ENCODE measurements around the gene CATSPERB. TPM values are rescaled to one million over a fixed set of nuclear protein-coding genes. Genes with fewer than 3 reads are reported as not detected.

Gene CATSPERB
- total RNA-seq, 1 donor from 2014 or later = 2.5 TPM

DNA sequence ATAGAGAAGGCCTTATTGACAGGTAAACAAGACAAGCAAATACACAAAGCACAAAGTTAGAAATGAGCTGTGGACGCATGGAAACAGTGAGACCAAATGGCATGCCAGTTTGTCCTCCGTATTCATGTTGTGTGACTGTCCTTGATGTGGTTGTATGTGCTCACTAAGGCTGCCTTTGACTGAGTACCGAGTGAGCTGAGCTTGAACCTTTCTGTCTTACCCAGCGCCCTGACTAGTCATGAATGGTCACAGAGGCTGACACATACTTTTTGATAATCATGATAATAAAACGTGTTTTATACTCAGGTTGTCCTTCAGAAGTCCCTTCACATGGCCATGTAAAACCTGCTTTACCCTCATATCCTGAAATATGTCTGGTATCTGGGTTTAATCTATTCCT lies 553 bp upstream of the CATSPERB start:
- H3K4me3 Mint-ChIP-seq = no peak overlapping the region
- TF ChIP-seq, protein P1, sequence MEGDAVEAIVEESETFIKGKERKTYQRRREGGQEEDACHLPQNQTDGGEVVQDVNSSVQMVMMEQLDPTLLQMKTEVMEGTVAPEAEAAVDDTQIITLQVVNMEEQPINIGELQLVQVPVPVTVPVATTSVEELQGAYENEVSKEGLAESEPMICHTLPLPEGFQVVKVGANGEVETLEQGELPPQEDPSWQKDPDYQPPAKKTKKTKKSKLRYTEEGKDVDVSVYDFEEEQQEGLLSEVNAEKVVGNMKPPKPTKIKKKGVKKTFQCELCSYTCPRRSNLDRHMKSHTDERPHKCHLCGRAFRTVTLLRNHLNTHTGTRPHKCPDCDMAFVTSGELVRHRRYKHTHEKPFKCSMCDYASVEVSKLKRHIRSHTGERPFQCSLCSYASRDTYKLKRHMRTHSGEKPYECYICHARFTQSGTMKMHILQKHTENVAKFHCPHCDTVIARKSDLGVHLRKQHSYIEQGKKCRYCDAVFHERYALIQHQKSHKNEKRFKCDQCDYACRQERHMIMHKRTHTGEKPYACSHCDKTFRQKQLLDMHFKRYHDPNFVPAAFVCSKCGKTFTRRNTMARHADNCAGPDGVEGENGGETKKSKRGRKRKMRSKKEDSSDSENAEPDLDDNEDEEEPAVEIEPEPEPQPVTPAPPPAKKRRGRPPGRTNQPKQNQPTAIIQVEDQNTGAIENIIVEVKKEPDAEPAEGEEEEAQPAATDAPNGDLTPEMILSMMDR (conservative IDR thresholded peaks at IDR 0.05) = no peak
- no peaks in the 10 kb centered on the region for H3K36me3 Mint-ChIP-seq
- DNase-seq (ENCODE audit: extremely low spot score, unreplicated experiment) = no peak
- peaks cover 7% of the 10 kb centered on the region for H3K4me1 Mint-ChIP-seq (ENCODE audit: unreplicated experiment)
- H3K27ac Mint-ChIP-seq = no peak overlapping the region
- H3K27me3 Mint-ChIP-seq = no peaks in the 10 kb centered on the region
- no peaks in the 10 kb centered on the region for H3K9me3 Mint-ChIP-seq

DNA sequence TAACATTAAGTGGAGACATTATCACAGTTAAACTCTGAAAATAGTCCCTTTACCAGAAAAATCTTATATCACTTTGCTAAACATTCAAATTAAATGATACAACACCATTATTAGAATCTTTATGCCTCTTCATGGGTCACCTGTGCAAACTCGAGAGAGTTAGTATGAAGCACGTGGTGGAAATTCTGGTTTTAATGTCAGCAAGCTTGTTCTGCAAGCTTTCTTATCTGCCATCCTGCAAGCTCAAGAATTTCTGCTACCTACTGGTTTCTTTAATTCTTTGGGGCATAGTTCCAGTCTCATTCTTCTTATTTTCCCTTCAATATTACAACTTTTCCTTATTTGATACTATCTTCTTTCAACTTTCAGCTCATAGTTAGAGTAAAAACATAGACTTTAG lies 868 bp downstream of the CATSPERB start:
- Mint-ChIP-seq H3K27ac (peak overlapping the region; percentile 21), H3K36me3 (no peaks in the 10 kb centered on the region), H3K4me1 (ENCODE audit: unreplicated experiment) (peaks cover 7% of the 10 kb centered on the region), H3K27me3 (no peaks in the 10 kb centered on the region), H3K9me3 (no peaks in the 10 kb centered on the region), H3K4me3 (peak overlapping the region; percentile 24)
- DNase-seq (ENCODE audit: extremely low spot score, unreplicated experiment) = no peak
- TF ChIP-seq, protein P1 (conservative IDR thresholded peaks at IDR 0.05) = no peak

DNA sequence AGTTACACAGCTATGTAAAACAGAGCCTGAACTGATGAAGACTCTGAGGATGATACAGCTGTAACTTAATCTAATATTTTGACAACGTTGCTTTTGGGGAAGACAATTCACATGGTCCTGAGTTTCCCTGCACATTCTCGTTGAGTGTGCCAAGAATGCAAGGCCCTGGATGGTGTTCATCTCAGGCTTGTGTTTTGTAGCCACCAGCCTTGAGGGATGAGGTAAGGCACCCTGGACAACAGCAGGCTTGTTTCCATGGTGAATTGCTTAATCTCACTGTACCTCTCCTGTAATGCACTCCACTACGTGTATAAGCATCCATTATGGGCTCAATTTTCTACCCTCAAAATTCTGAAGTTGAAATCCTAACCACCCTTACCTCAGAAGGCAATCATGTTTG lies 2.1 kb downstream of the CATSPERB start:
- H3K9me3 Mint-ChIP-seq = no peaks in the 10 kb centered on the region
- H3K4me3 Mint-ChIP-seq = no peak overlapping the region
- peaks cover 7% of the 10 kb centered on the region for H3K4me1 Mint-ChIP-seq (ENCODE audit: unreplicated experiment)
- TF ChIP-seq, protein P1 (conservative IDR thresholded peaks at IDR 0.05) = no peak
- no peaks in the 10 kb centered on the region for H3K27me3 Mint-ChIP-seq
- H3K36me3 Mint-ChIP-seq = no peaks in the 10 kb centered on the region
- DNase-seq (ENCODE audit: extremely low spot score, unreplicated experiment) = no peak
- no peak overlapping the region for H3K27ac Mint-ChIP-seq

DNA sequence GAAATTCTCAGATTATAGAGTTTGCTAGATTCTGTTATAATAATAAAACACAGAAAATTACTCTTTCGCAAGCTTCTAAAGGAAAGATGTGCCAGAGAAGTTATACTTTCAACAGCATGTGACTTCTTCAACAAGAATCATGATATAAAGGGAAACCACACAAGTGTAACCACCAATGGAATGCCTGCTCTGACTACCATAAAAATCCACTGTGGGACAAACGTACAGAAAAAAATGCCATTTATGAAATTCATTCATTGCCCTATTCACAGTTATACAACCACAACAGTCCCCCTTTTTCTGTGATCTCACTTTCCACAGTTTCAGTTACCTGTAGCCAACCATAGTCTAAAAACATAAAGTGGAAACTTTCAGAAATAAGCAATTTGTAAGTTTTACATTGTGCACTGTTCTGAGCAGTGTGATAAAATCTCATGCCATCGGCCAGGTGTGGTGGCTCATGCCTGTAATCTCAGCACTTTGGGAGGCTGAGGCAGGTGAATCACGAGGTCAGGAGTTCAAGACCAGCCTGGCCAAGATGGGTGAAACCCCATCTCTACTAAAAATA lies 3.2 kb downstream of the CATSPERB start:
- TF ChIP-seq, protein P1 (conservative IDR thresholded peaks at IDR 0.05) = no peak
- no peaks in the 10 kb centered on the region for H3K27me3 Mint-ChIP-seq
- no peaks in the 10 kb centered on the region for H3K9me3 Mint-ChIP-seq
- H3K4me3 Mint-ChIP-seq = no peak overlapping the region
- H3K4me1 Mint-ChIP-seq (ENCODE audit: unreplicated experiment) = peaks cover 7% of the 10 kb centered on the region
- DNase-seq (ENCODE audit: extremely low spot score, unreplicated experiment) = no peak
- H3K27ac Mint-ChIP-seq = no peak overlapping the region
- no peaks in the 10 kb centered on the region for H3K36me3 Mint-ChIP-seq

DNA sequence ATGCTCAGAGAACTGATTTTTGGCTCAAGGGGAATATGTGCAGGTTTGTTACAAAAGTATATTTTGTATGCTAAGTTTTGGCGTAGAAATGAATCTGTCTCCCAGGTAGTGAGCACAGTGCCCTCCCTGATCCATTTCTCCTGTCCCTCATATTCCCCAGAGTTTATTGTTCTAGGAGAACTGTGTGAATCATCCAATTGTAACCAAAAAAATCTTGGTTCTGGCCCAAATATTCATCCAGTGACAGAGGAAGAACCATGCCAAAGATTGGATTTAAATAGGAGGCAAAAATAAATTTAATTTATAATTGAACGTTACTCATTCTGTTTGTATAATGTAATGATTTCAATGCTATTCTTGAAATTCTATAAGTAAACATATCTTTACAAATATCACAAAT lies 4.8 kb downstream of the CATSPERB start:
- TF ChIP-seq, protein P1 (conservative IDR thresholded peaks at IDR 0.05) = no peak
- no peak for DNase-seq (ENCODE audit: extremely low spot score, unreplicated experiment)
- Mint-ChIP-seq H3K36me3 (no peaks in the 10 kb centered on the region), H3K27me3 (no peaks in the 10 kb centered on the region), H3K27ac (no peak overlapping the region), H3K4me1 (ENCODE audit: unreplicated experiment) (no peaks in the 10 kb centered on the region), H3K9me3 (no peaks in the 10 kb centered on the region), H3K4me3 (no peak overlapping the region)

DNA sequence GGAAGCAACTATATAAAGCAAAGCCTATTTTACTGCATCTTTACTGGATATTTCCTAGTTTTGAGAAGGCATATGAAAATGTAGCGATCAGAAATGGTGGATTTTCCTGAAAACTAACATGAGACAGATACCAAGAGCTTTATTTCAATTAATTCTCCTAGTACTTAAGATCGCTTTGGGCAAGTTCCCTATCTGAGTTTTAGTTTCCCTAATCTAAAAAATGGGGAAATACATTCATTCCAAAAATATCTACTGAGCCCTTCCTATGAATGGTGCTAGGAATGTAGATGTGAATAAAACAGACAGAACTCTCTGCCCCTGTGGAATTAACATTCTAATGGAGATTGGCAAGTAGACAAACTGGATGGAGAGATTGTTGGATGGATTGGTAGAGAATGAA lies 8.4 kb downstream of the CATSPERB start:
- Mint-ChIP-seq H3K27ac (no peak overlapping the region), H3K4me1 (ENCODE audit: unreplicated experiment) (no peaks in the 10 kb centered on the region), H3K4me3 (no peak overlapping the region), H3K9me3 (no peaks in the 10 kb centered on the region), H3K36me3 (no peaks in the 10 kb centered on the region), H3K27me3 (no peaks in the 10 kb centered on the region)
- no peak for DNase-seq (ENCODE audit: extremely low spot score, unreplicated experiment)
- TF ChIP-seq, protein P1 (conservative IDR thresholded peaks at IDR 0.05) = no peak

Measured in type B pancreatic cell (in vitro differentiated cells).